ENCODE measurements around the gene ANLN.

The ANLN gene

DNA sequence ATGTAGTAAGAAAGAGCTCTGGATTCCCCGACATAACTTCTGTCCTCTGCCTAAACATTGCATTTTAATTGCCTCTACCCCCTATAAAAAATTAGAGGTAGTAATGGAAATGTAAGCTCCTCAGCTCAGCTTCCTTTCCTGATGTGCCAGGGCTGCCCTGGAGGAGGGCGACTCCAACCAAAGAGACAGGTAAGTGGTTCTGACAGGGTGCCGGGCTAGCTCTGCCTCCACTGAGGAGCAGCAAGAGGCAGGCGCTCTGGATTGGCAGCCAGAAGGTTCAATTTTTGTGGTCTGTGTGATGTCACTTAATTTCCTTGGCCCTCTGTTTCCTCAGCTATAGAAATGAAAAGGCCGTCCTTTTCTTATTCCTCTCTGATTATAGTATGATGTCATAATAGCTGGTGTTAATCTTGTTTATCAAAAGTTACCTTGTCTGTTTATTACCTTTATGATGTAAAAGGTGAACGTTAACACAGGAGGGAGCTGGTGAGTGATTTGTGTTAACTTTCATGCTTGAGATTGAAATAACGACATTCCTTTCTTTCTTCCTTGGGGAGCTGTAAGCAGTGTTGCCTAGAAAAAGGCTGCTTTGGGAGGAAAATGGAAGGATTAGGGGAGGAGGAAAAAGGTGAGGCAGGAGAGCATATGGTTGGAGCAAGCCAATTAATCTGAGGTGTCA, 51.8 kb downstream of the ANLN start:
- no peak for TF ChIP-seq POLR2AphosphoS5 (IDR thresholded peaks at IDR 0.05; ENCODE audit: low read depth, low read length)
- TF ChIP-seq, protein P1, sequence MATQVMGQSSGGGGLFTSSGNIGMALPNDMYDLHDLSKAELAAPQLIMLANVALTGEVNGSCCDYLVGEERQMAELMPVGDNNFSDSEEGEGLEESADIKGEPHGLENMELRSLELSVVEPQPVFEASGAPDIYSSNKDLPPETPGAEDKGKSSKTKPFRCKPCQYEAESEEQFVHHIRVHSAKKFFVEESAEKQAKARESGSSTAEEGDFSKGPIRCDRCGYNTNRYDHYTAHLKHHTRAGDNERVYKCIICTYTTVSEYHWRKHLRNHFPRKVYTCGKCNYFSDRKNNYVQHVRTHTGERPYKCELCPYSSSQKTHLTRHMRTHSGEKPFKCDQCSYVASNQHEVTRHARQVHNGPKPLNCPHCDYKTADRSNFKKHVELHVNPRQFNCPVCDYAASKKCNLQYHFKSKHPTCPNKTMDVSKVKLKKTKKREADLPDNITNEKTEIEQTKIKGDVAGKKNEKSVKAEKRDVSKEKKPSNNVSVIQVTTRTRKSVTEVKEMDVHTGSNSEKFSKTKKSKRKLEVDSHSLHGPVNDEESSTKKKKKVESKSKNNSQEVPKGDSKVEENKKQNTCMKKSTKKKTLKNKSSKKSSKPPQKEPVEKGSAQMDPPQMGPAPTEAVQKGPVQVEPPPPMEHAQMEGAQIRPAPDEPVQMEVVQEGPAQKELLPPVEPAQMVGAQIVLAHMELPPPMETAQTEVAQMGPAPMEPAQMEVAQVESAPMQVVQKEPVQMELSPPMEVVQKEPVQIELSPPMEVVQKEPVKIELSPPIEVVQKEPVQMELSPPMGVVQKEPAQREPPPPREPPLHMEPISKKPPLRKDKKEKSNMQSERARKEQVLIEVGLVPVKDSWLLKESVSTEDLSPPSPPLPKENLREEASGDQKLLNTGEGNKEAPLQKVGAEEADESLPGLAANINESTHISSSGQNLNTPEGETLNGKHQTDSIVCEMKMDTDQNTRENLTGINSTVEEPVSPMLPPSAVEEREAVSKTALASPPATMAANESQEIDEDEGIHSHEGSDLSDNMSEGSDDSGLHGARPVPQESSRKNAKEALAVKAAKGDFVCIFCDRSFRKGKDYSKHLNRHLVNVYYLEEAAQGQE (IDR thresholded peaks at IDR 0.05; ENCODE audit: insufficient read depth in 1 of 2, low read depth in 2 of 2, low read length in 2 of 2), result no peak
- TF ChIP-seq TAF1 (IDR thresholded peaks at IDR 0.05; ENCODE audit: borderline replicate concordance, insufficient read depth, low read length), result no peak
- TF ChIP-seq FOXP2 (optimal IDR thresholded peaks at IDR 0.05; ENCODE audit: borderline replicate concordance, extremely low read depth, extremely low read length, insufficient read depth), result no peak
- no peak for TF ChIP-seq SIN3A (IDR thresholded peaks at IDR 0.05; ENCODE audit: borderline replicate concordance, insufficient read depth, low read length)

DNA sequence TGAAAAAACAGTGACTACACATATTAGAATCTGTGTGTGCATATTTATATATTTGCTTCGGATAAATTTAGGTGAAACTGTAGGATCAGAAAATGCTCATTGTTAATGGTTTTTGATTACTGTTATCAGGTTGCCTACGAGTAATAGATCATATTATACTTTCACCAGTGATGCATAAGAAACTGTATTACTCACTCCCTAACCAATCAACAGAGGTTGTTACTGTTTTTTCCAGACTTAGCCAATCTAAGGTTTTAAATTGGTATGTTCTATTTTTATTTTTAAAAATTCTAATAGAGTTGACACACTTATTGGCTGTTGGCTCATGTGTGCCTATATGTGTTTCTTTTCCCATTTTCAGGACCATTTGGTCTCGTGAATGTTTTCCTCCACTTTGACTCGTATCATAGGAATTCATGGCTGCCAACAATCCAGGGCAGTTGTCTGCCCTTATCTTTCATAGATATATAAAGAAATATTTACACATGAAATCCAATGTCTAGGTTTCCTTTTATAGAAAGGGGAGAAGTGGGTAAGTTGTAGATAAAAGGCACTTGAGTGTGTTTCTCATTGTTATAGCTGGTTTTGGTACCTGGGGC, 59.2 kb downstream of the ANLN start:
- TF ChIP-seq, protein P1 (IDR thresholded peaks at IDR 0.05; ENCODE audit: insufficient read depth in 1 of 2, low read depth in 2 of 2, low read length in 2 of 2), result no peak
- TF ChIP-seq FOXP2 (optimal IDR thresholded peaks at IDR 0.05; ENCODE audit: borderline replicate concordance, extremely low read depth, extremely low read length, insufficient read depth) (no peak), SIN3A (IDR thresholded peaks at IDR 0.05; ENCODE audit: borderline replicate concordance, insufficient read depth, low read length) (no peak), POLR2AphosphoS5 (IDR thresholded peaks at IDR 0.05; ENCODE audit: low read depth, low read length) (no peak), TAF1 (IDR thresholded peaks at IDR 0.05; ENCODE audit: borderline replicate concordance, insufficient read depth, low read length) (no peak)

DNA sequence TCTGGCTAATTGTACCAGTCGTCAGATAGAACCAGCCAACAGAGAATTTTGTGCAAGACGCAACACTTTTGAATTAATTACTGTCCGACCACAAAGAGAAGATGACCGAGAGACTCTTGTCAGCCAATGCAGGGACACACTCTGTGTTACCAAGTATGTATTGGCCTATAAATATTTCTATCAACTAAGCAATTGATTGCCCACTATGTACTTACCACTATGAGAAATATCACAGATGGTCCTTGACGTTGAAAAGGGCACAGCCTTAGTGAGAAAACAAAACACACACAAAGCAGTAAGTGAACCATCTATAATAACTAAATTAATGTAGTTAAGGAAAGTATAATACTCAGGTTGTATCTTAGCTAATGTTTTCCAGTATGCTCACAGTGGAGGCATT, 60.0 kb downstream of the ANLN start:
- TF ChIP-seq FOXP2 (optimal IDR thresholded peaks at IDR 0.05; ENCODE audit: borderline replicate concordance, extremely low read depth, extremely low read length, insufficient read depth) (no peak), TAF1 (IDR thresholded peaks at IDR 0.05; ENCODE audit: borderline replicate concordance, insufficient read depth, low read length) (no peak), POLR2AphosphoS5 (IDR thresholded peaks at IDR 0.05; ENCODE audit: low read depth, low read length) (no peak)

DNA sequence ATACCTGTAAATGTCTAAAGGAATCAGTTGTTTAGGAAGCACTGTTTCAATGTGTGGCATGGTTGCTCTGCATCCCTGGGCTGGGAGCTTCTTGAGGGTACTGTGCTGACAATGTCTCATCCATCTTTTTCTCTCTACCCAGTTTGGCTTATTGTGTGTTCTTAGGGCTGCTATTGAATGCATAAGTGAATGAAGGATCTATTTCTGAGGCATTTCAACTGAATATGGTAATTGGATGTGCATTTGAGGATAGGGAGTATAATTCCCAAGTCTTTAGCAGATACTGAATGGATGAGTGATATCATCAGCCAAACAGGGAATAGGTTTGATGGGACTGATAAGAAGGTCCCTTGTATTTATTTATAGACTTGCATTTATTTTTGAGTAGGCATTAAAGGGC, 64.1 kb downstream of the ANLN start:
- TF ChIP-seq SIN3A (IDR thresholded peaks at IDR 0.05; ENCODE audit: borderline replicate concordance, insufficient read depth, low read length) (no peak), FOXP2 (optimal IDR thresholded peaks at IDR 0.05; ENCODE audit: borderline replicate concordance, extremely low read depth, extremely low read length, insufficient read depth) (no peak), POLR2AphosphoS5 (IDR thresholded peaks at IDR 0.05; ENCODE audit: low read depth, low read length) (no peak), TAF1 (IDR thresholded peaks at IDR 0.05; ENCODE audit: borderline replicate concordance, insufficient read depth, low read length) (no peak)
- TF ChIP-seq, protein P1 (IDR thresholded peaks at IDR 0.05; ENCODE audit: insufficient read depth in 1 of 2, low read depth in 2 of 2, low read length in 2 of 2), result no peak

DNA sequence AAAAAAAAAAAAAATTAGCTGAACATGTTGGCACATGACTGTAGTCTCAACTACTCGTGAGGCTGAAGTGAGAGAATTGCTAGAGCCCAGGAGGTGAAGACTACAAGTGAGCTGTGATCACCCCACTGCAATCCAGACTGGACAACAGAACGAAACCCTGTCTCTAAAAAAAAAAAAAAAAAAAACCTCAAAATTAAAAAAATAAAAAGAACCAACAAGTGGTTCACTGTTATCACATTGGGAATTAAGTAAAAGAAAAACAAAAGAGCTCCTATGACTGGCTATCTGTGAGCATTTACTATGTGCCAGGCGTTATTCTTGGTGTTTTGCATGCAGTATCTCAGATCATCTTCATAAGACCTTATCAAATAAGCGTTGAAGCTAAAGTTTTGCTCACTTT, 66.0 kb downstream of the ANLN start:
- TF ChIP-seq TAF1 (IDR thresholded peaks at IDR 0.05; ENCODE audit: borderline replicate concordance, insufficient read depth, low read length) (no peak), FOXP2 (optimal IDR thresholded peaks at IDR 0.05; ENCODE audit: borderline replicate concordance, extremely low read depth, extremely low read length, insufficient read depth) (no peak)
- TF ChIP-seq, protein P1 (IDR thresholded peaks at IDR 0.05; ENCODE audit: insufficient read depth in 1 of 2, low read depth in 2 of 2, low read length in 2 of 2), result no peak
